Hepatocyte (in vitro differentiated cells): ENCODE data around the gene HRH2. TPM values are rescaled to one million over a fixed set of nuclear protein-coding genes. Genes with fewer than 3 reads are reported as not detected.

Source experiments
- DNase-seq: peaks from one replicate; pipeline ENCODE4 v3.0.0-alpha.2; 2016; ENCODE audit warnings: low spot score
- H2AFZ ChIP-seq: fragments of 200-600 bp; sonication (generic); 2 replicates; pipeline ENCODE4 v1.6.0; 2016; ENCODE audit warnings: antibody characterized with exemption, mild to moderate bottlenecking
- H3K27ac ChIP-seq: fragments of 200-600 bp; sonication (generic); 2 replicates; pipeline ENCODE4 v1.5.1; 2016; ENCODE audit warnings: mild to moderate bottlenecking
- H3K27me3 ChIP-seq: fragments of 200-600 bp; sonication (generic); 2 replicates; pipeline ENCODE4 v1.6.1; 2016
- H3K36me3 ChIP-seq: fragments of 200-600 bp; sonication (generic); replicated peaks from 2 replicates; pipeline ENCODE4 v1.5.1; 2016; ENCODE audit warnings: low read depth; ENCODE audit not compliant: insufficient read depth
- H3K4me1 ChIP-seq: fragments of 200-600 bp; sonication (generic); 2 replicates; pipeline ENCODE4 v1.5.1; 2016; ENCODE audit warnings: mild to moderate bottlenecking, moderate library complexity; ENCODE audit not compliant: insufficient read depth
- H3K4me2 ChIP-seq: fragments of 200-600 bp; sonication (generic); 2 replicates; pipeline ENCODE4 v1.6.0; 2016
- H3K4me3 ChIP-seq: fragments of 200-600 bp; sonication (generic); 2 replicates; pipeline ENCODE4 v1.5.1; 2016; ENCODE audit warnings: mild to moderate bottlenecking
- H3K79me2 ChIP-seq: fragments of 200-600 bp; sonication (generic); 2 replicates; pipeline ENCODE4 v1.6.0; 2017; ENCODE audit warnings: mild to moderate bottlenecking
- H3K9me2 ChIP-seq: fragments of 200-600 bp; sonication (generic); replicated peaks from 2 replicates; pipeline ENCODE4 v1.6.0; 2017; ENCODE audit warnings: mild to moderate bottlenecking; ENCODE audit not compliant: insufficient read depth
- H3K9me3 ChIP-seq: fragments of 200-600 bp; sonication (generic); 2 replicates; pipeline ENCODE4 v1.5.1; 2016; ENCODE audit warnings: low read depth, mild to moderate bottlenecking
- H4K20me1 ChIP-seq: fragments of 200-600 bp; sonication (generic); 2 replicates; pipeline ENCODE4 v1.6.0; 2016; ENCODE audit warnings: mild to moderate bottlenecking; ENCODE audit not compliant: insufficient read depth, poor library complexity, severe bottlenecking
- EZH2 ChIP-seq: fragments of 200-600 bp; sonication (generic); IDR thresholded peaks from 2 replicates; pipeline ENCODE4 v1.6.1; 2016; ENCODE audit warnings: antibody characterized with exemption, mild to moderate bottlenecking, borderline replicate concordance
- EZH2phosphoT487 ChIP-seq: fragments of 200-600 bp; sonication (generic); IDR thresholded peaks from one replicate; pipeline ENCODE4 v1.6.1; 2018; ENCODE audit warnings: antibody characterized with exemption, mild to moderate bottlenecking, low read depth, moderate library complexity; ENCODE audit not compliant: unreplicated experiment, severe bottlenecking
- WGBS: methylation state at CpG from one replicate; pipeline ENCODE4 v1.1.6; 2016; ENCODE audit warnings: low lambda C conversion rate; ENCODE audit errors: missing lambda C conversion rate; 5-methylcytosine and 5-hydroxymethylcytosine counted together
- polyA plus RNA-seq: library from polyadenylated mRNA; unstranded; fragments of >200 nt; fragmentation: Nextera tagmentation; extraction: Ambion mirVana; gene quantifications from 2 replicates; pipeline ENCODE4 v1.2.1, GENCODE V29; 2016
- total RNA-seq: library from RNA; depleted of rRNA; stranded (reverse); fragments of >200 nt; gene quantifications from 2 replicates; pipeline ENCODE4 v1.2.3, GENCODE V29; 2014
- TF ChIP-seq, protein P1 (sequence below): fragments of 200-600 bp; sonication (generic); IDR thresholded peaks from 2 replicates; pipeline ENCODE4 v1.5.1; 2016; ENCODE audit warnings: antibody characterized with exemption, mild to moderate bottlenecking; ENCODE audit not compliant: poor library complexity

HRH2 gene
- total and polyA plus RNA-seq, 2 experiments from 2014 or later, result 2.2 to 2.5 TPM

DNA sequence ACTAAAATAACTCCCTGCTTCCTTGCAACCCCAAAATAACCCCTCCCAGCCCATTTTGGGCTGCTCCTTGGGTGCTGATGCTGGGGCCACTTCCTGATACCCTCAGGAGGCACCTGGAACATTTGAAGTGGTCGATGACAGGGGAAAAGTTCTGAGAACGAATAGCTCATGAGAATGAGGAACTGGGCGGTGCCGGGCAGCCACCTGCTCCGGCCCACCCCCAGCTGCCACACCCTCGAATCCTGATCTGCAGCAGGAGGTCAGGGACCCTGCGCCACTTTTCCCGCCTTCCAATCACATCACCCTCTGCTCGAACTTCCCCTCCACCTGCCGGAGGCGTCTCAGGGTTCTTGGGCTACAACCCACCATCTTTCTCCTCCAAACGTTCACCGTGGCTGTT, 19.7 kb downstream of the HRH2 start:
- Histone ChIP-seq H3K27ac (no peak overlapping the region), H3K9me2 (no peaks in the 10 kb centered on the region), H3K4me2 (no peak overlapping the region), H3K4me1 (no peaks in the 10 kb centered on the region), H2AFZ (no peak overlapping the region), H3K79me2 (no peaks in the 10 kb centered on the region), H3K36me3 (no peaks in the 10 kb centered on the region), H3K27me3 (no peaks in the 10 kb centered on the region), H3K4me3 (no peak overlapping the region), H4K20me1 (no peaks in the 10 kb centered on the region), H3K9me3 (no peaks in the 10 kb centered on the region)
- TF ChIP-seq EZH2, result no peak
- TF ChIP-seq, protein P1, sequence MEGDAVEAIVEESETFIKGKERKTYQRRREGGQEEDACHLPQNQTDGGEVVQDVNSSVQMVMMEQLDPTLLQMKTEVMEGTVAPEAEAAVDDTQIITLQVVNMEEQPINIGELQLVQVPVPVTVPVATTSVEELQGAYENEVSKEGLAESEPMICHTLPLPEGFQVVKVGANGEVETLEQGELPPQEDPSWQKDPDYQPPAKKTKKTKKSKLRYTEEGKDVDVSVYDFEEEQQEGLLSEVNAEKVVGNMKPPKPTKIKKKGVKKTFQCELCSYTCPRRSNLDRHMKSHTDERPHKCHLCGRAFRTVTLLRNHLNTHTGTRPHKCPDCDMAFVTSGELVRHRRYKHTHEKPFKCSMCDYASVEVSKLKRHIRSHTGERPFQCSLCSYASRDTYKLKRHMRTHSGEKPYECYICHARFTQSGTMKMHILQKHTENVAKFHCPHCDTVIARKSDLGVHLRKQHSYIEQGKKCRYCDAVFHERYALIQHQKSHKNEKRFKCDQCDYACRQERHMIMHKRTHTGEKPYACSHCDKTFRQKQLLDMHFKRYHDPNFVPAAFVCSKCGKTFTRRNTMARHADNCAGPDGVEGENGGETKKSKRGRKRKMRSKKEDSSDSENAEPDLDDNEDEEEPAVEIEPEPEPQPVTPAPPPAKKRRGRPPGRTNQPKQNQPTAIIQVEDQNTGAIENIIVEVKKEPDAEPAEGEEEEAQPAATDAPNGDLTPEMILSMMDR, result no peak
- no peak for TF ChIP-seq EZH2phosphoT487
- WGBS, result 90% methylated on average over 13 of the region's 13 CpGs
- no peak for DNase-seq

DNA sequence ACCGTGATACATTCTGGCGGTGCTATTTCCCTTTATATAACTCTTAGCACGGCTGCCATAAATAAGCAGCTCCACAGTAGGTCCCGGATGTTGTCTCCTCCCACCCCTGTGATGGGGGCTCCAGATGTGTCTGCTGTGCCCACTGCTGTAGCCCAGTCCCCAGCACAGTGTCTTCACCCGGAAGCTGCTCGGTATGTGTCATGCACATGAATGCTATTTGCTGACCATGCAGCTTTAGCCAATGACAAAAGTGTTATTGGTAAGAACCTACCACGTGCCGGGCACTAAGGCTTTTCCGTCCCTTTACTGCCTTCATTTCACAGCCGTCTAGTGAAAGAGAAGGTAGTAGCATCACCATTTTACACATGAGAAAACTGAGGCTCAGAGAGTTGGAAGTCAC, 20.2 kb downstream of the HRH2 start:
- Histone ChIP-seq H3K4me2 (no peak overlapping the region), H3K27ac (no peak overlapping the region), H3K4me3 (no peak overlapping the region), H4K20me1 (no peaks in the 10 kb centered on the region), H3K36me3 (no peaks in the 10 kb centered on the region), H3K79me2 (no peaks in the 10 kb centered on the region), H3K4me1 (no peaks in the 10 kb centered on the region), H3K9me2 (no peaks in the 10 kb centered on the region), H3K9me3 (no peaks in the 10 kb centered on the region), H3K27me3 (no peaks in the 10 kb centered on the region), H2AFZ (no peak overlapping the region)
- no peak for TF ChIP-seq EZH2
- TF ChIP-seq, protein P1, result no peak
- no peak for TF ChIP-seq EZH2phosphoT487
- WGBS, result 95% methylated on average over 10 of the region's 10 CpGs
- no peak for DNase-seq

DNA sequence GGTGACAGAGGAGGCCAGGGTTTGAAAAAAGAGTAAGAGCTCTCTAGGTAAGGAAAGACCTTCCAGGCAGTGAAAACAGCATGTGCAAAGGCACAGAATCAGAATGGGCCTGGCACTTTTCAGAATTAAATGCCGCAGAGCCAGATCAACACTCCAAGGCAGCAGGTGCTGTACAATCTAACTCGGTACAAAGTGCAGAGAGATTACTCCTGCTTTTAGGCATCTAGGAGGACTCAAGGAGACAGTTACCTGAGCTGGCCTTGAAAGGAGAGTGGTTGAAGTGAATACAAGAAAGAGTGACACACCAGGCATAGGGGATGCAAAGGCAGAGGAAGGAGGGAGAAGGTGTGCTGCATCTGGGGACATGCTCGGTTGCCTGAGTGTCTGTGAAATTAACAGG, 21.5 kb downstream of the HRH2 start:
- Histone ChIP-seq H3K4me3 (no peak overlapping the region), H3K36me3 (no peaks in the 10 kb centered on the region), H3K79me2 (no peaks in the 10 kb centered on the region), H3K27ac (no peak overlapping the region), H3K27me3 (no peaks in the 10 kb centered on the region), H2AFZ (no peak overlapping the region), H4K20me1 (no peaks in the 10 kb centered on the region), H3K9me3 (no peaks in the 10 kb centered on the region), H3K4me1 (no peaks in the 10 kb centered on the region), H3K9me2 (no peaks in the 10 kb centered on the region), H3K4me2 (no peak overlapping the region)
- TF ChIP-seq, protein P1, result no peak
- TF ChIP-seq EZH2phosphoT487 (no peak), EZH2 (no peak)
- no peak for DNase-seq
- 88% methylated on average over 3 of the region's 3 CpGs for WGBS

DNA sequence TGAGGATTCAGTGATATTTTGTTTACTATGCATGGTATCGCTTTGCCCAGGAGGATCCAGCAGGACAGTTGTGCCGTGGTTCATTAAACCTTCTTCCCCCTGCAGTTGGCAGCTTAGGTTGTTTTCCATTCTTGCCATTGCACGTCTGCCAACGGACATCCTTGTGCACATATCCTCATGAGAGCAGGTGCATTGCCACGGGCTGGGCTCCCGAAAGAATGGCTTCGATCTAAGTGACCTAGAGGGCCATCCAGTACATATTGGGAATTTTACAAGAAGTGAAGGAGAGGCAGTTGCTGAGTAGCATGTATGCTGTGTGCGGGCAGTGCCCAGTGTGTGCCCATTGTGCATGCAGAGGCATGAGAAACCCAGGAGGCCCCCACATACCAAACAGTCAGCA, 22.1 kb downstream of the HRH2 start:
- Histone ChIP-seq H3K9me3 (no peaks in the 10 kb centered on the region), H3K79me2 (no peaks in the 10 kb centered on the region), H3K4me1 (no peaks in the 10 kb centered on the region), H3K4me2 (no peak overlapping the region), H3K36me3 (no peaks in the 10 kb centered on the region), H2AFZ (no peak overlapping the region), H3K27ac (no peak overlapping the region), H3K4me3 (no peak overlapping the region), H3K27me3 (no peaks in the 10 kb centered on the region), H3K9me2 (no peaks in the 10 kb centered on the region), H4K20me1 (no peaks in the 10 kb centered on the region)
- WGBS, result 94% methylated on average over 8 of the region's 8 CpGs
- TF ChIP-seq EZH2 (no peak), EZH2phosphoT487 (no peak)
- TF ChIP-seq, protein P1, result no peak
- DNase-seq, result no peak
